IPS-18a (cell line): Measurements from ENCODE around the gene HTT.

Experiments
- H3K27ac ChIP-seq: one replicate; pipeline ENCODE4 v1.5.1; 2013; ENCODE audit warnings: low read length
- H3K27me3 ChIP-seq: one replicate; pipeline ENCODE4 v1.6.1; 2013; ENCODE audit warnings: mild to moderate bottlenecking, low read length; ENCODE audit not compliant: control insufficient read depth, insufficient read depth
- H3K36me3 ChIP-seq: one replicate; pipeline ENCODE4 v1.6.1; 2013; ENCODE audit warnings: low read depth, low read length; ENCODE audit not compliant: control insufficient read depth
- H3K4me1 ChIP-seq: one replicate; pipeline ENCODE4 v1.6.1; 2013; ENCODE audit warnings: low read depth, low read length; ENCODE audit not compliant: control insufficient read depth
- H3K4me3 ChIP-seq: one replicate; pipeline ENCODE4 v1.5.1; 2013; ENCODE audit warnings: low read length
- H3K9ac ChIP-seq: one replicate; pipeline ENCODE4 v1.6.1; 2013; ENCODE audit warnings: mild to moderate bottlenecking, low read length, moderate library complexity
- H3K9me3 ChIP-seq: one replicate; pipeline ENCODE4 v1.6.1; 2013; ENCODE audit warnings: low read depth, low read length; ENCODE audit not compliant: control insufficient read depth

Gene HTT

DNA sequence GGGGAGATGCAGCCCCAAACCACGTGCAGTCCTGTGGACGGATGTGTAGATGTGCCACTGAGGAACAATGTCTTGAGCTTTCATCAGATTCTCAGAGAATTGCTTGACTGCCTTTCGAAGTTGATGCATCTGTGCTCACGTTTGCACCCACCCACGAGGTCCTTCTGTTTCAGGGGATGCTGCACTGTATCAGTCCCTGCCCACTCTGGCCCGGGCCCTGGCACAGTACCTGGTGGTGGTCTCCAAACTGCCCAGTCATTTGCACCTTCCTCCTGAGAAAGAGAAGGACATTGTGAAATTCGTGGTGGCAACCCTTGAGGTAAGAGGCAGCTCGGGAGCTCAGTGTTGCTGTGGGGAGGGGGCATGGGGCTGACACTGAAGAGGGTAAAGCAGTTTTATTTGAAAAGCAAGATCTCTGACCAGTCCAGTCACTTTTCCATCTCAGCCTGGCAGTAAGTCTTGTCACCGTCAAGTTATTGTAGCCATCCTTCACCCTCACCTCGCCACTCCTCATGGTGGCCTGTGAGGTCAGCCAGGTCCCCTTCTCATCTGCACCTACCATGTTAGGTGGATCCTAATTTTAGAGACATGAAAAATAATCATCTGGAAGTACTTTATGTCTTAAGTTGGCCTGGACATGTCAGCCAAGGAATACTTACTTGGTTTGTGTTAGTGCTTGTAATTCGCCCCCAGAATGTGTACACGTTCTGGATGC is 138.1 kb downstream of the HTT start:
- no peaks in the 10 kb centered on the region for H3K4me1 ChIP-seq
- H3K9me3 ChIP-seq, result no peaks in the 10 kb centered on the region
- H3K9ac ChIP-seq, result no peak overlapping the region
- peaks cover 85% of the 10 kb centered on the region for H3K36me3 ChIP-seq
- no peak overlapping the region for H3K4me3 ChIP-seq
- no peak overlapping the region for H3K27ac ChIP-seq
- no peaks in the 10 kb centered on the region for H3K27me3 ChIP-seq

DNA sequence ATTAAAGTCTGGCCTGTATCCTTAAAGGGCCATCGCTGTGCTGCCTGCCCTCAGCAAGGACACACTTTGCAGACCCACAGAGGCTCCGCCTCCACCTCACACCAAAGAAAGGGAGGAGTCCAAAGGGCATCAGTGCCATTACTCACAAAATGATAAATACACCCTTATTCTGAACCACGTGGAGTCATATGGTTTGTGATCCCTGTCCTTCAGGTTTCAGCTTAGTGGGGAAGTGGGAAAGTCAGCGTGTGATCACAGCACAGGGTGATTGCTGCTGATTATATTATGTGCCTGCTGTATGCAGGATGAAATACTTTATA is 138.6 kb downstream of the HTT start:
- Histone ChIP-seq H3K36me3 (peaks cover 84% of the 10 kb centered on the region), H3K27me3 (no peaks in the 10 kb centered on the region), H3K4me1 (no peaks in the 10 kb centered on the region), H3K27ac (no peak overlapping the region), H3K9ac (no peak overlapping the region), H3K4me3 (no peak overlapping the region), H3K9me3 (no peaks in the 10 kb centered on the region)

DNA sequence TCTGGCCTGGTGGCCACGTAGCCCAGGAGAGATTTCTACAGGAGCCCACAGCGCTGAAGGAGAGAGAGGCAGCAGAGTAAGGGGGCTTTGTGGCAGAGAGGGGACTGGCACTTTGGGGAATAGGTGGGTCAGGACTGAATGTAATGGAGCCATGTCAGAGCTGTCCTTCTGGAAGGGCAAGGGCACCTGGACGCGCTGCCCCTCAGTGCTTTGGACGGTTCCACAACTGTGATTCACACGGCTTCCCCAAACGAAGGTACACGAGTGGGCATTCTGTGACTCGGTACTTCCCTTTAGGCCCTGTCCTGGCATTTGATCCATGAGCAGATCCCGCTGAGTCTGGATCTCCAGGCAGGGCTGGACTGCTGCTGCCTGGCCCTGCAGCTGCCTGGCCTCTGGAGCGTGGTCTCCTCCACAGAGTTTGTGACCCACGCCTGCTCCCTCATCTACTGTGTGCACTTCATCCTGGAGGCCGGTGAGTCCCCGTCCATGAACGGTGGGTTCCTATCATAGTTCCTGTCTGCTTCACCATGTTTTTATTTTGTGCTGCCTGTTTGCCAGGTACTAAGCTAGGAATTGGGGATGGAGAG is 139.3 kb downstream of the HTT start:
- Histone ChIP-seq H3K36me3 (peaks cover 80% of the 10 kb centered on the region), H3K27ac (no peak overlapping the region), H3K9ac (no peak overlapping the region), H3K4me1 (no peaks in the 10 kb centered on the region), H3K9me3 (no peaks in the 10 kb centered on the region), H3K4me3 (no peak overlapping the region), H3K27me3 (no peaks in the 10 kb centered on the region)

DNA sequence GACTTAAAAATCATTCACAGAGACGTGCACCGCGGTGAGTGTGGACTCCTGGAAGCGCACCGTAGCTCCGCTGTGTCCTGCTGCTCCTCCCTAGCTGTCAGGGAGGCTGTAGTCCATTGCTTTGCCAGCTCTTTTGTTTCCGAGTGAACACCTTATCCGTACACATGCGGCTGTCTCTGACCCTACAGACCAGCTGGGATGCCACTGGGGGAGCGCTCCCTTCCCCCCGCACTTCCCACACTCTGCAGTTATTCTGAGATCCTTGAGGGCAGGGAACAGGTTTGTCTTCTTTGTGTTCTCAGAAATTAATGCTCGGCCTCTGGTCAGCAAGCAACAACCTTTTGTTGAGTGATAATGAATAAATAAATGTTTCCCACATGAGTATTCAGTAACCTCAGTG is 140.8 kb downstream of the HTT start:
- Histone ChIP-seq H3K4me3 (no peak overlapping the region), H3K27ac (no peak overlapping the region), H3K9ac (no peak overlapping the region), H3K27me3 (no peaks in the 10 kb centered on the region), H3K4me1 (no peaks in the 10 kb centered on the region), H3K9me3 (no peaks in the 10 kb centered on the region), H3K36me3 (peaks cover 79% of the 10 kb centered on the region)

DNA sequence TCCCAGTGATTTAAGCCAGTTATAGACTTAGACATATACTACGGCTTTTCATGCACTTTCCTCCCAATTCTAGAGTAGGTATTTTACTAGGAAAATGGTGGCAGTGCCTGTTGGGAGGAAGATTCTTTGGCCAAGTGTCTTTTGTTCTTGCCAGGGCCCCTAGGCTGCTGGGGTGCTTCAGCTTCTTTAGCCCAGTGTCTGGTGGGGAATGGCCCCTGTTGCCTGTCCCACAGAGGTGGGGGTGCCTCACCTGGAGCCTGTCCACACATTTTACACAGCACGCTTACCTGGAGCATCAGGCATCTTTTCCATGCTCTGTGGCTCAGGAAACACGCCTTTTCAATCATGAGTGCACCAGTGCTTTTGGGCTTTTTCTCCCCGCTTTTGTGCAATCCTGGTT is 141.3 kb downstream of the HTT start:
- H3K36me3 ChIP-seq, result peaks cover 83% of the 10 kb centered on the region
- no peaks in the 10 kb centered on the region for H3K27me3 ChIP-seq
- H3K4me1 ChIP-seq, result no peaks in the 10 kb centered on the region
- H3K27ac ChIP-seq, result no peak overlapping the region
- H3K4me3 ChIP-seq, result no peak overlapping the region
- no peaks in the 10 kb centered on the region for H3K9me3 ChIP-seq
- no peak overlapping the region for H3K9ac ChIP-seq

DNA sequence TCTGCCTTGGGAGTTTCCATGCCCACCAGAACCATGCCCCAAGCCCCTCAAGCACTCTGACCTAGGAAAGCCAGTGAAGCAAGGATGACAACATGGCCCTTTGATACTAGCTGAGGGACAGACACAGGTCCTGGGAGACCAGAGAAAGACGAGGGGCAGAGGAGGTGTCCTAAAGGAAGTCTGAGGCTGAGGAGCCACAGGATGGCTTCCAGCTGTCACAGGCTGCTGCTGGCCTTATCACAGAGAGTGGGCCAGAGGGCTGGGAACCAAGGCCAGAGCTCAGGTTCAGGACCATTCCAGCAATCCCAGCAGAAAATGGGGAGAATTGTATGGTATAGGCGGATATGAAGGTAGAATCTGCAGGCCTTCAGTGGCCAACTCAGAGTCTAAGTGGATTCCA is 142.8 kb downstream of the HTT start:
- no peak overlapping the region for H3K27ac ChIP-seq
- no peaks in the 10 kb centered on the region for H3K9me3 ChIP-seq
- H3K27me3 ChIP-seq, result no peaks in the 10 kb centered on the region
- no peak overlapping the region for H3K9ac ChIP-seq
- peaks cover 89% of the 10 kb centered on the region for H3K36me3 ChIP-seq
- no peak overlapping the region for H3K4me3 ChIP-seq
- H3K4me1 ChIP-seq, result no peaks in the 10 kb centered on the region

DNA sequence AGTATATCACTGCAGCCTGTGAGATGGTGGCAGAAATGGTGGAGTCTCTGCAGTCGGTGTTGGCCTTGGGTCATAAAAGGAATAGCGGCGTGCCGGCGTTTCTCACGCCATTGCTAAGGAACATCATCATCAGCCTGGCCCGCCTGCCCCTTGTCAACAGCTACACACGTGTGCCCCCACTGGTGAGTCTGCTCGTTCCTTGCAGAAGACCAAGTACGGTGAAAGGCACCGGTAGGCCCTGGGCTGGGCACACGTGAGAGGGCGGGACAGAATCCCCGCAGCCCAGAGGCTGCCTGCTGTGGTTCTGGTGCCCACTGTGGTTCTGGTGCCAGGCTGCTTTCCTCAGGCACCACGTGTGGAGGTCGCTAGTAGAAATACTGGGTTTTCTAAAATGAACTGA is 143.3 kb downstream of the HTT start:
- Histone ChIP-seq H3K9ac (no peak overlapping the region), H3K4me1 (no peaks in the 10 kb centered on the region), H3K9me3 (no peaks in the 10 kb centered on the region), H3K36me3 (peaks cover 86% of the 10 kb centered on the region), H3K27me3 (no peaks in the 10 kb centered on the region), H3K27ac (no peak overlapping the region), H3K4me3 (no peak overlapping the region)

DNA sequence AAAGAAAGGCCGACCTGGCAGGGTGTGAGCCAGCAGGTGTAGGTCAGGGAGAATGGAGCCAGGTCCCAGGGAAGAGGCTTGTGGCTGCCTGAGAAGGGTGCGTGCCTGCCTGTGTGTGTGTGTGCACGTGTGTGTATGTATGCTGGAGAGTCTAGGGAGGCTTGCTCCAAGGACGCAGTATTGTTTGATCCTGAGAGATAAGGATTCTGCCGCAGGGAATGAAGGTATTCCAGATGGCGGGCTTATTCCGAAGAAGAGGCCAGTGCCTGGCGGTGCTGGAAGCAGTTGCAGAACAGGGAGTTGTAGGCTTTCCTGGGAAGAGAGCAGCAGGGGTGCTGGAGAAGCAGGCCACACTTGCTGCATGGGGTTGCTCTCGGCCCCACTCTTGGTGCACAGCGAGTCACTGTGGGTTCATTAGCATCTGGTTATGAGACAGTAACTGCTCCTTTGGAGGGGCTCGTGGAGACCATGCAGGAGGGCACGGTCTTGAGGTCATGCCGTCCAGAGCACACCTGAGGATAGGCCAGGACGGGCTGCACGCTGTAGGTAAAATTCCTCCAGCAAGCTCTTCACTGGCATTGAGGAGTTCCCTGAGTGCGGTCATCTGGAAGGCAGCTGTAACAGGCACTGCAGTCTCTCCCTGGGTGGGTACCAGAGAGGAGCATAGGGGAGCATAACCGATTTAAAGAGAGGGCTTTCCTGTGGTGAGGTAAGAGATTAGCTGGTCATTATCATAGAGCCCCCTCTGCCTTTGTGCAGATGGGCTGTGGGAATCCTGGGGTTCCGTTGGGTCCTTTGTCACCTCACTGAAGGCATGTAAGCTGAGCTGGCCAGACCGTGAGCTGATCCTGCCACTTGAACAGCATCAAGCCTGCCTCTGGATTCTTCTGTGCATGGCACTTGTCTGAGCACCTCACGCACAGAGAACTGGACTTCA is 144.6 kb downstream of the HTT start:
- H3K9ac ChIP-seq, result no peak overlapping the region
- H3K27me3 ChIP-seq, result no peaks in the 10 kb centered on the region
- H3K36me3 ChIP-seq, result peaks cover 83% of the 10 kb centered on the region
- no peaks in the 10 kb centered on the region for H3K4me1 ChIP-seq
- no peaks in the 10 kb centered on the region for H3K9me3 ChIP-seq
- H3K4me3 ChIP-seq, result no peak overlapping the region
- H3K27ac ChIP-seq, result no peak overlapping the region

DNA sequence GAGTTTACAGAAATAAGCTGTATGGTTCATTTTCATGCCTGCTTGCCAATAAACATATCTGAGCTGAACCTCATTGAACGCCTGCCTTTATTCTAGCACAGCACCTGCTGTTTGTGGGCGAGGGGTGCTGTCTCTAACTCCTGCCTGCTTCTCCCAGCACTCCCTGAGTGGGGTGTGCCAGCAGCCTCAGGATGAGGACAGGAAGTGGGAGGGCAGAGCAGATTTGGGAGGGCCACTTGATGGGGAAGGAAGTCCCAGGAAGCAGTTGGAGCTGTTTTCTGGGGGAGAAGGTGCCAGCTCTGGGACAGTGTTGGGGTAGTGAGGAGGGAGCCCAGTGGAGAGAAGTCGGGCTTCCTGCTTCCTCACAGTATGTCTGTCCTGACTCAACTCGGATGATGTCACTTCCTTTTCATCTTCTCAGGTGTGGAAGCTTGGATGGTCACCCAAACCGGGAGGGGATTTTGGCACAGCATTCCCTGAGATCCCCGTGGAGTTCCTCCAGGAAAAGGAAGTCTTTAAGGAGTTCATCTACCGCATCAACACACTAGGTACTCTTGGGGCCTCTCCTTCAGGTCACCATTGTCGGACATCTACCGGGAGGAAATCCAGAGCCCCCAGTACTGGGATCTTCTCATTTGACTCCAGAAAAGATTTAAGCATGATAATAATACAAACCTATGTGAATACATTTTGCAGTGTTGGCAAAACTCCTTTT is 145.4 kb downstream of the HTT start:
- Histone ChIP-seq H3K4me1 (no peaks in the 10 kb centered on the region), H3K27ac (no peak overlapping the region), H3K4me3 (no peak overlapping the region), H3K27me3 (no peaks in the 10 kb centered on the region), H3K9ac (no peak overlapping the region), H3K9me3 (no peaks in the 10 kb centered on the region), H3K36me3 (peaks cover 83% of the 10 kb centered on the region)

DNA sequence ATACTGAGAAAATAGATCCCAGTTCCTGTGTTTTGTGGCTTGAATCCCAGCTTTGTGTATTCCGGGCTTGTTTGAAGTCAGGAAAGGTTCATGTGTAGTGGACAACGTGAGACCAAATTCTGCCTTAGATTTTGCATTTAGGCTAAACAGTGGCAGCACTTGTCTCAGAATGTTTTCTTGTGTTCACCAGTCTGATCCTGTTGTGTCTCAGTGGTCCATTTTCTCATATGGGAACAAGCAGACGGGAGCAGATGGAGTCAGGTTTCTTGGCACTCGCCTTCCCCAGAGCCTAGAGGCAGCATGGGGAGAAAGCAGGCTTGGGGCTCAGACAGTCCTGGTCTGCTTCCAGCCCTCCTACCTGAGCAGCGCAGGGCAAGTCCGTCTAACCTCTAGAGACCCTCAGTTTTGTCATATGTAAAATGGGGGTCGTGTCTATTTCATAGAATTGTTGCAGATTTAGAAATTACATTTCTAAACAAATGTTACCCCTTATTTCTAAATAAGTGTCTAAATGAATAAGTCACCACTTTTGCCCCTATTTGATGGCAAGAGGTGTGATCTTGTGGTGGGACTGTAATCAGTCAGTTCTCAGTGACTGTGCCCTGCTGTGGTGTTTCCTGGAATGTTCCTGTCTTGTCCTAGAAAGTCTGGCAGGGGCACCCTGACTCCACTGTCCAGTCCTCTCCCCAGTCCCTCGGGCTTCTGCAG is 146.1 kb downstream of the HTT start:
- no peak overlapping the region for H3K9ac ChIP-seq
- no peak overlapping the region for H3K4me3 ChIP-seq
- no peaks in the 10 kb centered on the region for H3K9me3 ChIP-seq
- peaks cover 81% of the 10 kb centered on the region for H3K36me3 ChIP-seq
- no peak overlapping the region for H3K27ac ChIP-seq
- H3K27me3 ChIP-seq, result no peaks in the 10 kb centered on the region
- no peaks in the 10 kb centered on the region for H3K4me1 ChIP-seq

DNA sequence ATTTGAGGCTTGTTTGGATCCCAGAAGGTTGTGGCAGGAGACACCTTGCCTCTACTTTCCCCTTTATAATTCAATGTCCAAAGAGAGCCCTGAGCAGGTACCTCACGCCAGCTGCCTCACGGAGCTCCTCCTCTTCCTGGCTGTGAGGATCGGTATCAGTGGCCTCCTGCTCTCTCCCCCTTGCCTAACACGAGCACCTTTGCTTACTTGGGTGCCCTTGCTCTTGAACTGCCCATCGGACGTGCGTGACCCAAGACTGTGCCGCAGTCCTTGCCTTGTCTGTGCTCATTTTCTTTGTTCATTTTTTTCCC is 146.7 kb downstream of the HTT start:
- H3K27me3 ChIP-seq, result no peaks in the 10 kb centered on the region
- H3K9me3 ChIP-seq, result no peaks in the 10 kb centered on the region
- no peak overlapping the region for H3K4me3 ChIP-seq
- no peak overlapping the region for H3K27ac ChIP-seq
- H3K36me3 ChIP-seq, result peaks cover 76% of the 10 kb centered on the region
- no peaks in the 10 kb centered on the region for H3K4me1 ChIP-seq
- H3K9ac ChIP-seq, result no peak overlapping the region
